Aorta (tissue), 5 donors: Measurements from ENCODE around the gene CNPPD1. TPM values are rescaled to one million over a fixed set of nuclear protein-coding genes. Genes with fewer than 3 reads are reported as not detected.

Experiments
- ATAC-seq: fragments of 200-7000 bp; cut with Tn5 transposase; one replicate; pipeline ENCODE4 v1.9.1; 2022; ENCODE audit warnings: moderate library complexity; ENCODE audit not compliant: low FRiP score
- DNase-seq, 2 donors: peaks; one replicate each; pipeline ENCODE4 v3.0.0-alpha.2; 2020
- H3K27ac ChIP-seq, 2 donors: one replicate each; pipeline ENCODE4 v1.5.1; 2013; ENCODE audit warnings: low read length in 2 of 2, mild to moderate bottlenecking in 2 of 2, moderate library complexity in 2 of 2, control low read depth in 1 of 2, inconsistent platforms in 1 of 2, low read depth in 1 of 2
- H3K27me3 ChIP-seq, 2 donors: one replicate each; pipeline ENCODE4 v1.6.1; 2013; ENCODE audit warnings: control low read depth in 1 of 2, low read length in 1 of 2, mild to moderate bottlenecking in 1 of 2, moderate library complexity in 1 of 2; ENCODE audit not compliant: insufficient read depth in 2 of 2, control insufficient read depth in 1 of 2
- H3K36me3 ChIP-seq, 2 donors: one replicate each; pipeline ENCODE4 v1.6.1; 2013; ENCODE audit warnings: control low read depth in 1 of 2, low read length in 1 of 2, mild to moderate bottlenecking in 1 of 2; ENCODE audit not compliant: insufficient read depth in 2 of 2, control insufficient read depth in 1 of 2
- H3K4me1 ChIP-seq, 2 donors: one replicate each; pipeline ENCODE4 v1.6.1; 2013; ENCODE audit warnings: low read length in 2 of 2, control low read depth in 1 of 2, mild to moderate bottlenecking in 1 of 2, moderate library complexity in 1 of 2; ENCODE audit not compliant: insufficient read depth in 2 of 2, control insufficient read depth in 1 of 2
- H3K4me3 ChIP-seq, 2 donors: one replicate each; pipeline ENCODE4 v1.5.1; 2013; ENCODE audit warnings: low read length in 2 of 2, control low read depth in 1 of 2, mild to moderate bottlenecking in 1 of 2
- H3K9me3 ChIP-seq: one replicate; pipeline ENCODE4 v1.6.1; 2013; ENCODE audit warnings: mild to moderate bottlenecking, low read length; ENCODE audit not compliant: control insufficient read depth
- WGBS, 2 donors: extraction: QIAGEN DNeasy Blood & Tissue Kit; methylation state at CpG; one replicate each; pipeline ENCODE4 v1.1.7; 2013; 5-methylcytosine and 5-hydroxymethylcytosine counted together
- intact Hi-C, 2 donors: fragments of 100-400 bp; cut with DNase I; formaldehyde crosslinking; loops; one replicate each; pipeline versions ENCODE4 v1.14.2 to v1.15.0; 2022
- polyA plus RNA-seq, 2 donors: library from polyadenylated mRNA; stranded (reverse); fragments of 200-250 nt; gene quantifications; one replicate each; pipeline ENCODE4 v1.2.3, GENCODE V29; 2013
- total RNA-seq, 2 donors: library from RNA; stranded (reverse); fragmentation: NEBNext Ultra II Directional; extraction: Animal tissue kit (Norgen Biotek cat#: 25700); gene quantifications; one replicate each; pipeline ENCODE4 v1.2.1, GENCODE V29; 2021
- donor health status: healthy with polysubstance abuse.
- donor health status: Bipolar disorder and iron deficiency.
- donor health status: DM: no; HTN: no; CAD: no.
- donor health status: DM: no; HTN: no; CAD: no.
- donor health status: DM: yes; HTN: yes; CAD: no.

Gene CNPPD1
- total and polyA plus RNA-seq, 4 donors: 23.9 to 52.3 (median 43.5) TPM

GRCh38 chr2:219140722-219141121 is 36.0 kb downstream of the CNPPD1 start:
- Histone ChIP-seq H3K9me3 (no peaks in the 10 kb centered on the region), H3K27ac (no peak overlapping the region), H3K36me3 (peaks cover 0 to 7% of the 10 kb centered on the region in 2 donors), H3K4me1 (no peaks in the 10 kb centered on the region), H3K4me3 (no peak overlapping the region), H3K27me3 (no peaks in the 10 kb centered on the region)
- ATAC-seq (no peak), DNase-seq (no peak)
- WGBS, 2 donors: 95 to 98% methylated on average over 3 of the region's 3 CpGs
- intact Hi-C loops: no loop called here

GRCh38 chr2:219133976-219134375 is 42.7 kb downstream of the CNPPD1 start:
- no peak for DNase-seq
- WGBS, 2 donors: 92 to 94% methylated on average over 4 of the region's 4 CpGs
- no peak overlapping the region for H3K27ac ChIP-seq
- no peaks in the 10 kb centered on the region for H3K36me3 ChIP-seq
- no peaks in the 10 kb centered on the region for H3K9me3 ChIP-seq
- no peaks in the 10 kb centered on the region for H3K4me1 ChIP-seq
- H3K4me3 ChIP-seq: no peak overlapping the region
- no peaks in the 10 kb centered on the region for H3K27me3 ChIP-seq
- ATAC-seq: no peak
- intact Hi-C loops: no loop called here

- no peak overlapping the region for H3K27ac ChIP-seq
- no peaks in the 10 kb centered on the region for H3K36me3 ChIP-seq
- no peaks in the 10 kb centered on the region for H3K4me1 ChIP-seq
- 88 to 89% methylated on average over 4 of the region's 4 CpGs for WGBS, 2 donors
- no peaks in the 10 kb centered on the region for H3K27me3 ChIP-seq
- intact Hi-C loops: no loop called here
- H3K4me3 ChIP-seq: no peak overlapping the region
- H3K9me3 ChIP-seq: no peaks in the 10 kb centered on the region
- DNase-seq (no peak), ATAC-seq (no peak)
Observed at GRCh38 chr2:219131744-219132143, 45.0 kb downstream of the CNPPD1 start.

GRCh38 chr2:219131327-219131726 is 45.4 kb downstream of the CNPPD1 start:
- no peak overlapping the region for H3K27ac ChIP-seq
- H3K27me3 ChIP-seq: no peaks in the 10 kb centered on the region
- 91 to 92% methylated on average over 3 of the region's 3 CpGs for WGBS, 2 donors
- no peak overlapping the region for H3K4me3 ChIP-seq
- H3K36me3 ChIP-seq: no peaks in the 10 kb centered on the region
- H3K4me1 ChIP-seq: no peaks in the 10 kb centered on the region
- intact Hi-C loops: no loop called here
- DNase-seq (no peak), ATAC-seq (no peak)
- no peaks in the 10 kb centered on the region for H3K9me3 ChIP-seq

- intact Hi-C loops: no loop called here
Observed at GRCh38 chr2:219129589-219129988, 47.1 kb downstream of the CNPPD1 start.

GRCh38 chr2:219128396-219128795 is 48.3 kb downstream of the CNPPD1 start:
- DNase-seq: no peak
- 87 to 93% methylated on average over 7 of the region's 7 CpGs for WGBS, 2 donors
- no peak overlapping the region for H3K4me3 ChIP-seq

More at GRCh38 chr2:219129589-219129988, 47.1 kb downstream of the CNPPD1 start:
- Histone ChIP-seq H3K4me1 (no peaks in the 10 kb centered on the region), H3K4me3 (no peak overlapping the region), H3K36me3 (no peaks in the 10 kb centered on the region), H3K9me3 (no peaks in the 10 kb centered on the region), H3K27me3 (no peaks in the 10 kb centered on the region), H3K27ac (no peak overlapping the region)
- ATAC-seq: no peak
- 90 to 93% methylated on average over 16 of the region's 16 CpGs for WGBS, 2 donors
- no peak for DNase-seq

GRCh38 chr2:219127037-219127635 is 49.6 kb downstream of the CNPPD1 start:
- ATAC-seq (no peak), DNase-seq (no peak)
- Histone ChIP-seq H3K4me3 (no peak overlapping the region), H3K36me3 (no peaks in the 10 kb centered on the region), H3K27me3 (no peaks in the 10 kb centered on the region), H3K4me1 (no peaks in the 10 kb centered on the region), H3K9me3 (no peaks in the 10 kb centered on the region), H3K27ac (no peak overlapping the region)
- 41 to 46% methylated on average over 2 of the region's 2 CpGs for WGBS, 2 donors
- intact Hi-C loops: no loop called here

More at GRCh38 chr2:219128396-219128795, 48.3 kb downstream of the CNPPD1 start:
- Histone ChIP-seq H3K27me3 (no peaks in the 10 kb centered on the region), H3K36me3 (no peaks in the 10 kb centered on the region), H3K4me1 (no peaks in the 10 kb centered on the region), H3K9me3 (no peaks in the 10 kb centered on the region), H3K27ac (no peak overlapping the region)
- ATAC-seq: no peak
- intact Hi-C loops: no loop called here

GRCh38 chr2:219126555-219126954 is 50.2 kb downstream of the CNPPD1 start:
- Histone ChIP-seq H3K4me3 (no peak overlapping the region), H3K27me3 (no peaks in the 10 kb centered on the region), H3K27ac (no peak overlapping the region), H3K4me1 (no peaks in the 10 kb centered on the region), H3K9me3 (no peaks in the 10 kb centered on the region), H3K36me3 (no peaks in the 10 kb centered on the region)
- ATAC-seq: no peak
- intact Hi-C loops: no loop called here
- DNase-seq: no peak
- WGBS, 2 donors: 83 to 86% methylated on average over 3 of the region's 3 CpGs

GRCh38 chr2:219125886-219126270 is 50.8 kb downstream of the CNPPD1 start:
- intact Hi-C loops: no loop called here
- ATAC-seq: no peak
- H3K4me1 ChIP-seq: no peaks in the 10 kb centered on the region
- H3K36me3 ChIP-seq: no peaks in the 10 kb centered on the region
- WGBS, 2 donors: 93 to 97% methylated on average over 1 of the region's 1 CpG
- no peak overlapping the region for H3K27ac ChIP-seq
- H3K27me3 ChIP-seq: no peaks in the 10 kb centered on the region
- DNase-seq: no peak
- no peaks in the 10 kb centered on the region for H3K9me3 ChIP-seq
- H3K4me3 ChIP-seq: no peak overlapping the region
